Left cardiac atrium (tissue), 4 donors: ENCODE measurements around the gene LANCL3. TPM values are rescaled to one million over a fixed set of nuclear protein-coding genes. Genes with fewer than 3 reads are reported as not detected.

ENCODE experiments used
- ATAC-seq, 2 donors: fragments of 200-7000 bp; cut with Tn5 transposase; one replicate each; pipeline ENCODE4 v1.9.1; 2020; ENCODE audit warnings: mild to moderate bottlenecking in 2 of 2, moderate library complexity in 2 of 2
- DNase-seq: peaks from one replicate; pipeline ENCODE4 v3.0.0-alpha.2; 2020
- intact Hi-C, 2 donors: fragments of 100-400 bp; cut with DNase I; formaldehyde crosslinking; loops; one replicate each; pipeline versions ENCODE4 v1.14.1 to v1.15.1; 2022 to 2023
- total RNA-seq, 2 donors: library from RNA; stranded (reverse); fragmentation: NEBNext Ultra II Directional; extraction: Animal tissue kit (Norgen Biotek cat#: 25700); gene quantifications; one replicate each; pipeline ENCODE4 v1.2.1, GENCODE V29; 2021
- donor health status: DM: no; HTN: yes; CAD: no.
- donor health status: DM: no; HTN: yes; CAD: no; lungs with severe emphysema.
- donor health status: DM: yes; HTN: yes; CAD: no.
- donor health status: Dilated cardiomyopathy.

LANCL3 gene
- total RNA-seq, 2 donors from 2014 or later = 0.06 to 0.31 TPM

DNA sequence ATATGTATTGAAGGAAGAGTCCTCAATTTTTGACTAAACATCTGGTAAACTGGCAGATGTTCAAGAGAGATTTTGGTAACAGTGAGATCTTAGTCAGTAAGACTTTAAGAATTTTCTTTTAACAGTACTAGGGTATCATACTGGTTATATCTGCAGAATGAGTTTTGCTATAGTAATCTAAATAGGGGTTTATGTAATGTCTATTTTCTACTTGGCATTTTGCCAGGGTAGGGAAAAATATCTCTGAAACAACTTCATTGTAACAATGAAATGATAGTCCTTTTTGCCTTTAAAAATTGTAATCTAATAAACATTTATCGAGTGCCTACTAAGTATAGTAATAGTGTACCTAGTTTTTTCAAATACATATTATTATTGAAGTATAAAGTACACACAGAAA, 146.2 kb downstream of the LANCL3 start:
- ATAC-seq = no peak
- DNase-seq = no peak
- intact Hi-C loops = no loop called here

- intact Hi-C loops = no loop called here
- DNase-seq = no peak
- no peak for ATAC-seq
Measured at GRCh38 chrX:37722595-37722994, 151.1 kb downstream of the LANCL3 start.

GRCh38 chrX:37726346-37726745, 154.9 kb downstream of the LANCL3 start:
- DNase-seq (no peak), ATAC-seq (no peak)
- intact Hi-C loops = no loop called here

Other genes with a start within 250 kb of the LANCL3 start
- gene PRRG1, start 222.3 kb upstream of the LANCL3 start, total RNA-seq = 10 to 100 TPM; 11.1 to 13.9 TPM
- gene XK, start 114.1 kb downstream of the LANCL3 start, total RNA-seq = 1 to 10 TPM; 4.4 to 6.0 TPM
- 10 to 100 TPM; 30.0 to 75.1 TPM for gene CYBB, start 208.4 kb downstream of the LANCL3 start, total RNA-seq